WTC11 (cell line): ENCODE data around the gene DEPDC5.

ENCODE experiments used
- ARID4B ChIP-seq: sonication (generic); formaldehyde crosslinking; IDR thresholded peaks from 2 replicates; pipeline ENCODE4 v1.8.0; 2023; ENCODE audit warnings: missing genetic modification reagents, mild to moderate bottlenecking, borderline replicate concordance
- ATF2 ChIP-seq: sonication (generic); formaldehyde crosslinking; IDR thresholded peaks from 2 replicates; pipeline ENCODE4 v1.8.1; 2022; ENCODE audit warnings: low read depth, missing genetic modification reagents, borderline replicate concordance
- CTCF ChIP-seq: fragments of 200-600 bp; IDR thresholded peaks from 2 replicates; pipeline ENCODE4 v1.8.0; 2022; ENCODE audit warnings: antibody characterized with exemption
- MAX ChIP-seq: sonication (generic); formaldehyde crosslinking; IDR thresholded peaks from 2 replicates; pipeline ENCODE4 v1.8.0; 2022; ENCODE audit warnings: mild to moderate bottlenecking, missing genetic modification reagents
- NFYB ChIP-seq: sonication (generic); formaldehyde crosslinking; conservative IDR thresholded peaks from 2 replicates; pipeline ENCODE4 v1.8.0; 2022; ENCODE audit warnings: low read depth, missing genetic modification reagents
- USF2 ChIP-seq: sonication (generic); formaldehyde crosslinking; IDR thresholded peaks from 2 replicates; pipeline ENCODE4 v1.8.1; 2023; ENCODE audit warnings: mild to moderate bottlenecking, missing genetic modification reagents, moderate library complexity

- no peak for TF ChIP-seq CTCF
- TF ChIP-seq MAX, result no peak
- no peak for TF ChIP-seq ARID4B (CRISPR knock-in tag)
- no peak for TF ChIP-seq USF2 (CRISPR knock-in tag)
- no peak for TF ChIP-seq ATF2 (CRISPR knock-in tag)
- no peak for TF ChIP-seq NFYB (CRISPR knock-in tag)
These were observed 145.1 kb downstream of the DEPDC5 start for GRCh38 chr22:31898926-31899325.
